Adrenal gland (tissue), 12 donors: ENCODE results near the gene TBC1D1. TPM values are rescaled to one million over a fixed set of nuclear protein-coding genes. Genes with fewer than 3 reads are reported as not detected.
A peak's percentile ranks its signal among the peaks of the same experiment; 100 is the strongest.

Experiments
- DNase-seq, 7 donors: peaks; one replicate each; pipeline ENCODE4 v3.0.0-alpha.2; 2019 to 2020
- H3K27ac ChIP-seq, 5 donors: fragments of 200-600 bp; sonication (generic) in 4 of 5; 1 replicate in 3 of 5; 2 replicates in 2 of 5; pipeline versions ENCODE4 v1.5.1 to v1.8.0; 2016 to 2020; ENCODE audit warnings: mild to moderate bottlenecking in 1 of 5
- H3K27me3 ChIP-seq: fragments of 200-600 bp; 2 replicates; pipeline ENCODE4 v1.8.0; 2021
- H3K36me3 ChIP-seq, 2 donors: fragments of 200-600 bp; replicated peaks in 1 of 2; 1 replicate in 1 of 2; 2 replicates in 1 of 2; pipeline versions ENCODE4 v1.5.1 to v1.8.0; 2018 to 2022
- H3K4me1 ChIP-seq, 2 donors: fragments of 200-600 bp; replicated peaks in 1 of 2; 1 replicate in 1 of 2; 2 replicates in 1 of 2; pipeline versions ENCODE4 v1.5.1 to v1.8.0; 2018 to 2021
- H3K4me3 ChIP-seq, 4 donors: fragments of 200-600 bp; sonication (generic) in 3 of 4; one replicate each; pipeline ENCODE4 v1.5.1; 2016 to 2018
- H3K9me3 ChIP-seq, 3 donors: fragments of 200-600 bp; sonication (generic) in 1 of 3; replicated peaks in 1 of 3; 1 replicate in 2 of 3; 2 replicates in 1 of 3; pipeline versions ENCODE4 v1.5.1 to v1.8.0; 2016 to 2021
- CTCF ChIP-seq, 6 experiments: fragments of 450-650 bp in 4 of 6; fragments of 200-600 bp in 2 of 6; sonication (generic) in 1 of 6; IDR thresholded peaks; 1 replicate in 5 of 6; 2 replicates in 1 of 6; pipeline versions ENCODE4 v1.5.1 to v1.8.0; 2016 to 2021; ENCODE audit warnings: antibody characterized with exemption in 6 of 6, mild to moderate bottlenecking in 2 of 6, moderate library complexity in 1 of 6
- POLR2A ChIP-seq, 2 donors: fragments of 450-650 bp; IDR thresholded peaks; one replicate each; pipeline ENCODE4 v1.6.1; 2017; ENCODE audit warnings: antibody characterized with exemption in 2 of 2, mild to moderate bottlenecking in 2 of 2, moderate library complexity in 1 of 2
- WGBS, 4 donors: extraction: QIAGEN DNeasy Blood & Tissue Kit in 2 of 4; methylation state at CpG; one replicate each; pipeline versions ENCODE4 v1.1.5 to v1.1.7; 2013 to 2017; 5-methylcytosine and 5-hydroxymethylcytosine counted together
- intact Hi-C, 2 donors: fragments of 100-400 bp; cut with DNase I; formaldehyde crosslinking; loops; one replicate each; pipeline versions ENCODE4 v1.14.1 to v1.15.0; 2022 to 2023
- polyA plus RNA-seq, 3 donors: library from polyadenylated mRNA; stranded (reverse); fragments of 200-250 nt in 2 of 3; fragments of 350-450 nt in 1 of 3; fragmentation: Illumina TruSeq in 1 of 3; extraction: RNeasy Lipid Tissue Mini Kit (QIAGEN cat#74804) in 1 of 3; gene quantifications; one replicate each; pipeline ENCODE4 v1.2.3, GENCODE V29; 2013 to 2014
- total RNA-seq, 9 donors: library from RNA; depleted of rRNA in 4 of 9; stranded (reverse); fragments of >200 nt in 4 of 9; fragments of 120-200 nt in 1 of 9; fragmentation: NEBNext Ultra II Directional in 1 of 9; extraction: Animal tissue kit (Norgen Biotek cat#: 25700) in 1 of 9; gene quantifications; one replicate each; pipeline versions ENCODE4 v1.1.0 to v1.2.4, GENCODE V29; 2013 to 2023
- donor health status: healthy with polysubstance abuse.
- donor health status: Bipolar disorder and iron deficiency.
- donor health status: DM: yes; HTN: yes; CAD: no.
- donor health status: DM: no; HTN: no; CAD: no.
- donor health status: DM: no; HTN: no; CAD: no.
- donor health status: DM: yes; HTN: yes; CAD: no.

The TBC1D1 gene
- total and polyA plus RNA-seq, 12 donors, result 16.3 to 77.3 (median 25.7) TPM

GRCh38 chr4:37891260-37892159 lies 626 bp downstream of the TBC1D1 start:
- DNase-seq, result peak in 6 of 7 donors; percentile 25 to 72 (median 30)
- Histone ChIP-seq H3K36me3 (no peaks in the 10 kb centered on the region), H3K9me3 (no peaks in the 10 kb centered on the region), H3K4me1 (peaks cover 0 to 7% of the 10 kb centered on the region in 2 donors), H3K4me3 (peak overlapping the region in 3 of 4 donors; percentile 41 to 66 (median 66)), H3K27ac (peak overlapping the region in 4 of 5 donors; percentile 15 to 71 (median 55)), H3K27me3 (no peaks in the 10 kb centered on the region)
- WGBS, 4 donors, result 0 to 1% (median 0%) methylated on average over 5 to 49 of the region's 49 CpGs
- no peak for TF ChIP-seq POLR2A (IDR thresholded peaks at IDR 0.05)
- TF ChIP-seq CTCF (IDR thresholded peaks at IDR 0.05), result no peak
- intact Hi-C loops, result no loop called here

GRCh38 chr4:37892641-37893040 lies 1.8 kb downstream of the TBC1D1 start:
- peaks cover 0 to 7% of the 10 kb centered on the region in 2 donors for H3K4me1 ChIP-seq
- H3K4me3 ChIP-seq, result no peak overlapping the region
- TF ChIP-seq POLR2A (IDR thresholded peaks at IDR 0.05), result no peak
- no peak for TF ChIP-seq CTCF (IDR thresholded peaks at IDR 0.05)
- no peak overlapping the region for H3K27ac ChIP-seq
- DNase-seq, result peak in 2 of 7 donors; percentile 19 to 26
- WGBS, 4 donors, result 64 to 73% (median 71%) methylated on average over 5 of the region's 5 CpGs
- no peaks in the 10 kb centered on the region for H3K36me3 ChIP-seq
- H3K27me3 ChIP-seq, result no peaks in the 10 kb centered on the region
- no peaks in the 10 kb centered on the region for H3K9me3 ChIP-seq
- intact Hi-C loops, result no loop called here

GRCh38 chr4:37893164-37893563 lies 2.3 kb downstream of the TBC1D1 start:
- no peaks in the 10 kb centered on the region for H3K27me3 ChIP-seq
- WGBS, 4 donors, result 82 to 90% (median 88%) methylated on average over 3 of the region's 3 CpGs
- peaks cover 0 to 7% of the 10 kb centered on the region in 2 donors for H3K4me1 ChIP-seq
- no peak overlapping the region for H3K4me3 ChIP-seq
- no peak for DNase-seq
- no peak for TF ChIP-seq POLR2A (IDR thresholded peaks at IDR 0.05)
- TF ChIP-seq CTCF (IDR thresholded peaks at IDR 0.05), result no peak
- no peaks in the 10 kb centered on the region for H3K36me3 ChIP-seq
- no peak overlapping the region for H3K27ac ChIP-seq
- no peaks in the 10 kb centered on the region for H3K9me3 ChIP-seq
- intact Hi-C loops, result no loop called here

DNA sequence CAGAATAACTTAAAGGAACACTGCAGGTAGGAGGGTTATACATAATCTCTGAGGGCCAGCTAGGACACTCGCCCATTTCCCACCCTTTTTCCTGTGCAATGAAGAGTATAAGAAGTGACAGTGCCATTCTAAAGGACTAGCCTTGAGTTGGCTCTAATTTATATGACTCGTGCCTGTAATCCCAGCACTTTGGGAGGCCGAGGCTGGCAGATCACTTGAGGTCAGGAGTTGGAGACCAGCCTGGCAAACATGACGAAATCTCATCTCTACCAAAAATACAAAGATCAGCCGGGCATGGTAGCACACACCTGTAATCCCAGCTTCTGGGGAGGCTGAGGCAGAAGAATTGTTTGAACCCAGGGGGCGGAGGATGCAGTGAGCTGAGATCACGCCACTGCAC lies 4.4 kb downstream of the TBC1D1 start:
- Histone ChIP-seq H3K36me3 (no peaks in the 10 kb centered on the region), H3K9me3 (no peaks in the 10 kb centered on the region), H3K4me1 (peaks cover 0 to 2% of the 10 kb centered on the region in 2 donors), H3K27me3 (no peaks in the 10 kb centered on the region), H3K27ac (no peak overlapping the region), H3K4me3 (no peak overlapping the region)
- WGBS, 4 donors, result 76 to 81% (median 79%) methylated on average over 7 of the region's 7 CpGs
- DNase-seq, result no peak
- TF ChIP-seq POLR2A (IDR thresholded peaks at IDR 0.05), result no peak
- TF ChIP-seq CTCF (IDR thresholded peaks at IDR 0.05), result no peak
- intact Hi-C loops, result no loop called here
